Mucosa of stomach (tissue), 1 donor: Measurements from ENCODE around the gene NEK4.
"Not testable (repeated sequence)": the region's sequence is repeated elsewhere in the genome, so short reads cannot be mapped to it uniquely, and the experiment has no call there.

ENCODE experiments used
- H3K27me3 ChIP-seq: one replicate; pipeline ENCODE4 v1.7.0; 2013; ENCODE audit warnings: mild to moderate bottlenecking, low read length; ENCODE audit not compliant: control insufficient read depth, insufficient read depth
- H3K36me3 ChIP-seq: one replicate; pipeline ENCODE4 v1.7.0; 2013; ENCODE audit warnings: low read length; ENCODE audit not compliant: control insufficient read depth, insufficient read depth
- H3K4me1 ChIP-seq: one replicate; pipeline ENCODE4 v1.7.0; 2013; ENCODE audit warnings: mild to moderate bottlenecking, low read length; ENCODE audit not compliant: control insufficient read depth, insufficient read depth
- H3K4me3 ChIP-seq: one replicate; pipeline ENCODE4 v1.7.0; 2013; ENCODE audit warnings: low read length
- H3K9ac ChIP-seq: one replicate; pipeline ENCODE4 v1.7.0; 2013; ENCODE audit warnings: mild to moderate bottlenecking, low read length, moderate library complexity
- H3K9me3 ChIP-seq: one replicate; pipeline ENCODE4 v1.7.0; 2013; ENCODE audit warnings: mild to moderate bottlenecking, low read length, moderate library complexity; ENCODE audit not compliant: control insufficient read depth
- donor health status: Pancreatic carcinoma.

Gene NEK4

GRCh38 chr3:52679199-52679538, 91.6 kb downstream of the NEK4 start:
- Histone ChIP-seq H3K9ac (no peak overlapping the region), H3K4me1 (peaks cover 4% of the 10 kb centered on the region), H3K4me3 (no peak overlapping the region), H3K36me3 (peaks cover 8% of the 10 kb centered on the region), H3K9me3 (no peaks in the 10 kb centered on the region), H3K27me3 (no peaks in the 10 kb centered on the region)

GRCh38 chr3:52678265-52679198, 92.2 kb downstream of the NEK4 start:
- H3K4me3 ChIP-seq, result no peak overlapping the region
- peaks cover 8% of the 10 kb centered on the region for H3K36me3 ChIP-seq
- peaks cover 4% of the 10 kb centered on the region for H3K4me1 ChIP-seq
- no peaks in the 10 kb centered on the region for H3K27me3 ChIP-seq
- no peaks in the 10 kb centered on the region for H3K9me3 ChIP-seq
- no peak overlapping the region for H3K9ac ChIP-seq

- not testable (repeated sequence) for H3K9ac ChIP-seq, H3K4me1 ChIP-seq, H3K4me3 ChIP-seq, H3K9me3 ChIP-seq, H3K27me3 ChIP-seq, H3K36me3 ChIP-seq
These were observed 94.5 kb downstream of the NEK4 start for GRCh38 chr3:52676201-52676600.

- H3K9me3 ChIP-seq, result no peaks in the 10 kb centered on the region
- H3K4me3 ChIP-seq, result no peak overlapping the region
- H3K36me3 ChIP-seq, result peaks cover 8% of the 10 kb centered on the region
- no peak overlapping the region for H3K9ac ChIP-seq
- H3K4me1 ChIP-seq, result no peaks in the 10 kb centered on the region
- H3K27me3 ChIP-seq, result no peaks in the 10 kb centered on the region
These were observed 99.1 kb downstream of the NEK4 start for GRCh38 chr3:52671676-52672075.

- Histone ChIP-seq H3K36me3 (peaks cover 8% of the 10 kb centered on the region), H3K27me3 (no peaks in the 10 kb centered on the region), H3K4me1 (no peaks in the 10 kb centered on the region), H3K9me3 (no peaks in the 10 kb centered on the region), H3K4me3 (no peak overlapping the region), H3K9ac (no peak overlapping the region)
These were observed 99.9 kb downstream of the NEK4 start for GRCh38 chr3:52670621-52671521.

- Histone ChIP-seq H3K9ac (no peak overlapping the region), H3K9me3 (no peaks in the 10 kb centered on the region), H3K27me3 (no peaks in the 10 kb centered on the region), H3K4me1 (no peaks in the 10 kb centered on the region), H3K36me3 (peaks cover 12% of the 10 kb centered on the region), H3K4me3 (no peak overlapping the region)
These were observed 107.6 kb downstream of the NEK4 start for GRCh38 chr3:52663098-52663497.

- Histone ChIP-seq H3K9ac (no peak overlapping the region), H3K4me1 (no peaks in the 10 kb centered on the region), H3K4me3 (no peak overlapping the region), H3K27me3 (no peaks in the 10 kb centered on the region), H3K36me3 (peaks cover 12% of the 10 kb centered on the region), H3K9me3 (no peaks in the 10 kb centered on the region)
These were observed 110.7 kb downstream of the NEK4 start for GRCh38 chr3:52660046-52660445.
